Posterior cingulate gyrus (tissue), 11 donors: Measurements from ENCODE around the gene DCP1B.

Experiments
- DNase-seq, 10 donors: peaks; one replicate each; pipeline versions ENCODE4 v3.0.0 to v3.0.0-alpha.2; 2020 to 2021; ENCODE audit warnings: mixed read lengths in 3 of 10
- intact Hi-C: fragments of 100-400 bp; cut with DNase I; formaldehyde crosslinking; loops from one replicate; pipeline ENCODE4 v1.15.1; 2023

The DCP1B gene

DNA sequence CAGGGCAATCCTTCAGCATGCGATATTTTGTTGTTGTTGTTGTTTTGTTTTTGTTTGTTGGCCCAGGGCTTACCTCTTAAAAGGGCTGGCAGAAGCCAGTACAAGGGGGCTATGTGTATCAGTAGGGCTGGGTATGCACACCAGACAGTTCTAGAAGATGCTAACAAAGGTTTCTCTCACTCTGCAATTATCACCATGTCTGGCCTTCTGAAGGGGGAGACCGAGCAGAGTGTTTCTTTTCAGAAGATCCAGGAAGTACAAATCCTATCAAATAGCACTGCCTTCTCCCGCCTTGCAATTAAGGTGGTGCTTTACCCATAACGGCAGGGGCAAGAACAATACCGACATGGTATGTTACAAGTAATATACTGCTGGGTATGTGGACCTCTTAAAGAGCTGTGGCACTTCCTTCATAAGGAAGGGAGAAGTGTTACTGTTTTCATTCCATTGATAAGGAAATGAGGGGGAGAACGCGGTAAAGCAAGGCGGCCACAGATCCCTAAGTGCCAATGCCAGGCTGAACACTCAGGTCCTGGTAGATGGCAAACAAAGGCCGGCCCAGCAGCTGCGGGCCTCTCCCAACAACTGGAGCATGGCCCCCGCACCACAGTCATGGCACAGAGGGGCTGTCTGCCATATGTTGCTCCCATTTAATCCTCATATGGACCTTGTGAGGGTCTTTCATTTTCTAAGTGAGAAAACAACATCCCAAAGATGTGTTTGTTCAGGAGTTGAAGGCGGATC lies 66.6 kb downstream of the DCP1B start:
- intact Hi-C loops, result loop anchor here (2.0 kb wide), 1 partner anchor 285 kb away; no protein-coding TSS in a partner anchor
- DNase-seq, result peak in 1 of 10 donors; percentile 75

DNA sequence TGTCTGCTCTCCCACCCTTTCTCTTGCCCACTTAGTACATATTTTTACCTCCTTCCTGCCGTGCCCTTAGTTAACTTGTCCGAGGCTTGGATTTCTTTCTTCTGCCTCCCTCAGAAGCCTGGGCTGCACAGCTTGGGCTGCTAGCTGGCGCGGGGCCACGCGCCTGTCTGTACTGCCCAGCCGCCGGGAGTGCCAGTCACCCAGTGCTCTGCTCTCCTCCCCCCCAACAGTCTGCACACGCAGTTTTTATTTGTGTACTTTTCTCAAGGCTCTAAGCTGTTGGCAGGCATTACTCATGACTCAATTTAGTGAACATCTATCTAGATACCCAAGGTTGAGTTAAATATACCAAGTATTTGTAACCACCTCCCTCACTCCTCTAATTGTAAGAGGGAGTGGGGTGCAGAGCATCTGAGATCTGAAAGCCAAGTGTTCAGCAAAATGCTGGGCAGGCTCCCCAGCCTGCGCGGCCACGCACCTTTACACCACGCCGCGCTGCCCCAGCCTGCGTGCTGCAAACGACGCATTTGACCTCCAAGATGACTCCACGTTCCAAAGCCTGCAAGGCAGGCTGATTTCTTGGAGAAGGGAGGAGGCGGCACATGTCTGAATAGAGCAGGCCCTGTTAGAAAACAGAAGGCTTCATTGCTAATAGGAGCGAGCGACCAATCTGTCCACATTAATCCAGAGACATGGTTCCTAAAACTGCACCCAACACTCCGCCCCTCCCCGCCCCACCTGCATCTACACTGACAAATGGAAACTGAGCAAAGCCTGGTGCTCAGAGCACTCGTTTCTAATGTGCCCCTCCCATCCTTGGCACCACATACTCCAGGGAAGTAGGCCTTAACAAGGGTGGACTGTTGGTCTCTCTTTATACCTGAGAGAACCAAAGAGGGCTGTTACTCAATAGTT lies 67.6 kb downstream of the DCP1B start:
- intact Hi-C loops, result no loop called here
- peak; percentile 75 to 98 (median 88) for DNase-seq

- DNase-seq, result peak in 7 of 10 donors; percentile 34 to 92 (median 75)
Observed at GRCh38 chr12:1935700-1936378, 68.4 kb downstream of the DCP1B start.

DNA sequence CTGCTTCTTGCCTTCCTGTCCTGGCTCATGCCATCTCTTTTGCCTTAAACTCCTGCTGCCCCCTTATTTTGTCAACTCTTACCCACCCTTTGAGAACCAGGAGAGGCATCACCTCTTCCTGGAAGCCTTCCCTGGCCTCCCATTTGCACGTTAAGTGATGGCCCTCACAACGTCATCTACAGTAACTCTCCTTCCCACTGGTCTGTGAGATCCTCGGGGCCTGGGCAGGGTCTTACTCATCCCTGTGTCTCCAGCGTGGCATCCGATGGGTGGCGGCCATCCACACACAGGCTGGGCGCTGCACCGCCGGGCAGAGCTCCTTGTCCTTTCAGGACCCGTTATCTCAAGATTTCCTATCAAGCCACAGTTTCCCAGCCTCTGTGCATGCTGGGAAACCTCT lies 69.0 kb downstream of the DCP1B start:
- intact Hi-C loops, result no loop called here
- DNase-seq, result peak in 2 of 10 donors; percentile 79 to 85

More at GRCh38 chr12:1935700-1936378, 68.4 kb downstream of the DCP1B start:
- intact Hi-C loops, result no loop called here

DNA sequence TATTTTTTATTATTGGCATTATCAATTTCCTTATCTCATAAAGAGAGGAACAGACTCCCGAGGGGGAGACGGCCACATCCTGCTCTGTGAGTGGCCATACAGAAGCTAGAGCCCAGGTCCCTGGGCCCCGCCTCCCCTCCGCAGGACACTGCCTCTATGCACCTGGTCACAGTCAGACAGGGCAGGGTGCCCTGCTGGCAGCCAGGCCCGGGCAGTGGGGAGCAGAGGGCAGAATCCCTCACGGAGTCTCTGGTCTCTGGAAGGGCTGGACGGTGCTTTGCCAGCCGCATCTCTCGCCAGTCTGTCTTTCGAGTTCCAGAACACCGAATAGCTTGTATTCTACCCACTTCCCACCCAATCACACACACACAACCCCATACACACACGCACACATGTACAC lies 69.4 kb downstream of the DCP1B start:
- DNase-seq, result peak in 3 of 10 donors; percentile 13 to 82 (median 62)
- intact Hi-C loops, result no loop called here

GRCh38 chr12:1934068-1934467 lies 70.2 kb downstream of the DCP1B start:
- DNase-seq, result peak in 4 of 10 donors; percentile 2 to 56 (median 40)

GRCh38 chr12:1933342-1934051 lies 70.8 kb downstream of the DCP1B start:
- intact Hi-C loops, result no loop called here
- DNase-seq, result peak in 5 of 10 donors; percentile 11 to 79 (median 64)

More at GRCh38 chr12:1934068-1934467, 70.2 kb downstream of the DCP1B start:
- intact Hi-C loops, result no loop called here

DNA sequence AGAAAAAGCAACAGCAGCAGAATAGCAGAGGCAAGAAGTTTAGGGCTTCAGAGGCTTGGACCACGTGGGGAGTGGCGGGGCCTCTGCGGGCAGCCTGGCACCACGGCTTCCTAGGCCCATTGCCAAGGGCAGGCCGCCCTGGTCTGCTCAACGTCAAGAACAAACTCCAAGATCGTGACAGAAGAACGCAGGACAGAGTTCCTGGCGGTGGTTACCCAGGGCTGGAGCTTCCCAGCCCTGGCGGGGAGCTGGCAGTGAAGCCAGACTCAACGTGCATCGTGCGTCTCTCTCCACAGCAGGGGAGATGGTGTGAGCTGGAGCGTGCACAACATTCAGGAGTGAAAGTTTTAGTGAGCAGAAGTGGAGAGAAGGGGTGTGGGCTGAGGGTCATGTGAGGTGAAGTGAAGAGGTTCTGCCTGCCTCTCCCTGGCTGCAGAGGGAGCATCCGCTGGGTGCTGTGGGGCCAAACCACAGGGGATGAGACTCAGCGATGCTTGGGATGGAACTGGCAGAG lies 71.9 kb downstream of the DCP1B start:
- DNase-seq, result peak in 7 of 10 donors; percentile 46 to 93 (median 75)
- intact Hi-C loops, result no loop called here

DNA sequence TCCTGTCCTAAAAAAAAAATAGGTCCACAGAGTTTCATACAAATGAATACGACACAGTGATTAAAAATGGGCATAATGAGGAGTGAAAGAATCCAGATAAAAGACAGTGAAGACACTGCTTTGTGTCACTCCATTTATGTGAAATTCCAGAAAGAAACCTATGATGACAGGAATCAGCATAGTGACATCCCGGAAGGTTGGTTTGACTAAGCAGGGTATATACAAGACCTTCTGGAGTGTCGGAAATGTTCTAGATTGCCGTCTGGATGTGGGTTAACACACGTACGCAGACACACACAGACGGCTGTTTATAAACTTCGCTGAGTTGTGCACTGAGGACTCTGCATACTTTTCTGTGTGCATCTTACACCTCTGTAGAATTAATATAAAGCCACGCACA lies 72.6 kb downstream of the DCP1B start:
- peak in 1 of 10 donors; percentile 13 for DNase-seq
- intact Hi-C loops, result no loop called here

- intact Hi-C loops, result no loop called here
- DNase-seq, result peak in 5 of 10 donors; percentile 11 to 71 (median 67)
Observed at GRCh38 chr12:1930803-1931597, 73.3 kb downstream of the DCP1B start.

DNA sequence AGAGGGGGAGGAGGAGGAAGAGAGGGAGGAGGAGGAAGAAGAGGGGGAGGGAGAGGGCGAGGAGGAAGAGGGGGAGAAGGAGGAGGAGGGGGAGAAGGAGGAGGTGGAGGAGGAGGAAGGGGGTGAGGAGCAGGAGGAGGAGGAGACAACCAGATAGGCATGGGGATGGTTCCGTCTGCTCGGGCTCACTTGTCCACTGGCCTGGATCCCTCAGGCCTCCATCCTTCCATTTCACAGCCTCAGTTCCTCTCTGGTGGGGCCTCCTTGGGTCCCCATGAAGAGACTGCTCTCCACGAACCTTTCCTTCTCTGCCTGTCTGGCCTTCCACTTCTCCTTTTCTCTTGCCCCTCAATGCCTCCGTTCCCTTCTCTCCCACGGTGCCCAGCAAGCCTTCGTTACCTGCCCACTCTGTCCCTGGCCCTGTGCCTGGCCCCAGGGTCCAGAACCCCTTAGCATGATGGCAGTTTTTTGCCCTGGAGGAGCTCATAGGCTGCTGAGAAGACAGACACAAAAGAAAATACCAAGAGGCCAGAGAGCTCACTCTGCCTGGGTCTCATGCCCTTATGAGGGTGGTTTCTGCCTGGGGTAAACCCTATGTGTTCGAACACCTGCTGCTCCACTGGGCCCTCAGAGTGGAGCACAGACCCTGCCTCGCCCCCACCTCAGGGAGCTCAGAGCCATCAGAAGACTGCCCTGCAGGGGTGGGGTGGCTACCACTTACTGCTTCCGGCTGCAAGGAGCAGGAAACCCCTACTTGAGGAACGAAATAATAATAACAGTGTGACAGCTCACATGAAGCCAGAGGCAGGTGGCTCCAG lies 74.1 kb downstream of the DCP1B start:
- DNase-seq, result peak in 4 of 10 donors; percentile 6 to 42 (median 36)
- intact Hi-C loops, result no loop called here

DNA sequence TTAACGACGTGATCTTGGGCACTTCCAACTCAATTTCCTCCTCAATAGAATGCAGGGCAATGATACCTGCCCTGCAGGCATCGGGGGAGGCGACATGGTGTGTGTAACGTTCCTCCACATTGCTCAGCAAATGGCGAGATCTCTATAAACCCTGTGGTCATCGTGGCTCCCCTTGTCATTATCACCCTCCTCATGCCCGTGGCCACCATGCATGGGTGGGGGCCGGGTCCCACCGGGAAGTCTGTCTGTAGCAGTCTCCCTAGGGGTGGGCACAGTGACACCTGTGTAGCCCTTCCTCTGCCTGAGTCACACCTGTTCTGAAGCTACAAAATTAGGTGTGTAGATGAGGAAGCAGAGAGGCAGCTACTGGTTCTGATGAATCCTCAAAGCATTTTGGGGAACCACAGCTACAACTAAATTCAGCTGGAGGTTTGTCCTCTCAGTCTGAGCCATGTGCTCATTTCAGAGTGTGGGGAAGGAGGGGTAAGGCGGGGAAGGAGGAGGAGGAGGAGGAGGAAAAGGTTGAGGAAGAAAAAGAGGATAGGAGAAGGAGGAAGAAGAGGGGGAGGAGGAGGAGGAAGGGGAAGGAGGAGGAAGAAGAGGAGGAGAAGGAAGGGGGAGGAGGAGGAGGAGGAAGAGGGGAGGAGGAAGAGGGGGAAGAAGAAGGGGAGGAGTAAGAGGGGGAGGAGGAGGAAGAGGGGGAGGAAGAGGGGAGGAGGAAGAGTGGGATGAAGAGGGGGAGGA lies 74.8 kb downstream of the DCP1B start:
- intact Hi-C loops, result no loop called here
- DNase-seq, result peak in 2 of 10 donors; percentile 20 to 80

DNA sequence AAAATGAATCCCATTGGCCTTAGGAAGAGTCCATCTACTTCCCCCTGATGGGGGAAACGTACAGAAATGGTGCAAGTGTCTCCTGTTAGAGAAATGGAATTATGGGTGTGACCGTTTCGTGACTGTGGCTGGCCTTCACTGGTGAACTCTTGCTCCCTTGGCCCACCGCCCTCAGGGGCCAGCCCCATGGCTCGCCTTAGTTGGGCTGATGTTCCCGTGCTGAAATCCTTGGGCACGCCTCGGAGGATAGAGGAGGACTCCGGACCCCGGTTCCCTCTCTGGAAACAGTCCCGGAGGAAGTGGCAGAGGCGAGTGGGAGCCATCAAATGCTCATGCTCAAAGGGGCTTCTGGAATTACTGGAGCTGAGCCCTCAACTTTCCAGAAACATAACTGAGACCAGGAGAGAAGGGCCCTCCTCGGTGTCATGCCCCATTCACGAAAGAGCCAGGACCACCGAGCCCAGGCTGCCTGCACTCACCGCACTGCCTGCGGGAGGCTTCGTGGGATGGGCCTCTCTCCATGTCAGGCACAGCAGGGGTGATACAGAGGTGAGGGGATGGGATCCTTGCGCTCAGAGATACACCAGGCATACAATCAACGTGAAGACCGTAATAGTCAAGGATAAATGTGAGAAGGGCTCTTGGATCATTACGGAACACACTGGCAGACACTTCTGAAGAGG lies 75.7 kb downstream of the DCP1B start:
- peak in 5 of 10 donors; percentile 5 to 75 (median 51) for DNase-seq
- intact Hi-C loops, result no loop called here

DNA sequence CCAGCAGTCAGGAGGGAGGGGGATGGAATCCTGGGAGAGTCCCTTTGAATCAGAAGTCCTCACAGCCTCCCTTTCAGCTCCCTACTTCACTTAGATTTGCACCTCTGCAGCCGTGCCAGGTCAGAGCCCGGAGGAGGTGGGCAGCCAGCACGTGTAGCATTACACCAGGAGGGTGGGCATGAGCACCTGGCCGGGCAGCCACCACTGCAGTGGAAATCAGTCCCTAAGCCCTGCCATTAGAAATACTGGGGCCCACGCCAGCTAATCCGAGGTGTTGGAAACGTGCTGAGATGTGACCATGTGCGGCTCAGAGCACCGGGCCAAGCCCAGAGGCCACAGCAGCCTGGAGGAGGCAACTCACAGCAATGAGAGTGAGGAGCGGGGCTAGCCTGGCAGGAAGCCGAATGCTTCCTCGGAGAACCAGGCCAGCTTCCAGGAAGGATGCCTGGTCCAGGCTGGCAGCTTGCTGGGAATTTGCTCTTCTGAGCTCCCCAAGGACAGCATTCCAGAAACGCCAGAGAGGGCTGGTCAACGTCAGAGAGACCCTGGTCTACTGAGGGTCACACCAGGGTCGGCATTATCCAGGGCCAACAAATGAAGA lies 76.4 kb downstream of the DCP1B start:
- intact Hi-C loops, result no loop called here
- DNase-seq, result peak in 5 of 10 donors; percentile 9 to 72 (median 50)

DNA sequence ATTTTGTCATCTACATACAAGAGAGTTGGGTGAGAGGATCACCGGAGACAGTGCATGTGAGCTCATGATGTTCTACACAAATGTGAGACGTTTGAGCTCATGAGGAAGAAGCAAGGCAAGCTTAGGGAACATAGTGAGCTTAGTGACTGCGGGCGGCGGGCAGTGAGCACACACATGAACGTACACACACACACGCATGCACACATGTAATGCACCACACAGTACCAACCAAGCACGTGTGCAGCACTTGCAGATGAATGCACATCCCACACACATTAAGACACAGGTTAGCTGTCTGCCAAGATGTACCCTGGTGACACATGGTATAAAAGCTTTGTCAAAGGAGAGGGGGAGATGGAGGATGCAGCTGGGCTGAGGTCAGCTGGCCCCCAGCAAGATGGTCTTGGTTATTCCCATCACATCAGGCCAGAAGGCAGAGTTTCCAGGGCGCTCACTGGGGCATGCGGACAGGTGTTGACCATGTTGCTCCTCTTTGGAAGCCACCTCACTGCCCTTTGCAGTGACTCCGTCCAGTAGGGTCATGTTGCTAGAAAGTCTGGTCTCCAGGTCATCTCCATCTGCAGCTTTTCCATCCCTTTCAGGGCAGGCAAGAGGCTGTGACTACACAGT lies 77.1 kb downstream of the DCP1B start:
- peak in 4 of 10 donors; percentile 6 to 70 (median 30) for DNase-seq
- intact Hi-C loops, result no loop called here

DNA sequence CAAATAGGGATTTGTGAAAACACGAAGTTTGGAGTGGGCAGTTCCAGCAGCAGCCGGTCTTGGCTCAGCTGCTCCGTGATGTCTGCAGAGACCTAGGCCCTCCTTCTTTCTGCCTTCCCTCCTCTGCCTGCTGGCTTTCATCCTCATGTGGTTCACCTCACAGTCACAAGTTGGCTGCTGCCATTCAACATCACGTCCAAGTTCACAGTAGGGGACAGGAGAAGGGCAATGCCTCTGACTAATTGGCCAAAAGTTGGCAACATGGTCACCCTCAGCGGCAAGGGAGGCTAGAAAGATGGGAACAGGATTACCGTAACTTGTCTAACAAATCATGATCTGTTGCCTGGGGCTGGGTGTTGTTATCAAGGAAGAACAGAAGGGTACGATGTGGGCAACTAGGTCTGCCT lies 78.0 kb downstream of the DCP1B start:
- peak in 3 of 10 donors; percentile 2 to 14 (median 6) for DNase-seq

More for the DNA sequence above, 78.0 kb downstream of the DCP1B start:
- intact Hi-C loops, result no loop called here
